Glutamatergic neuron (in vitro differentiated cells): ENCODE data around the gene MX1. TPM values are rescaled to one million over a fixed set of nuclear protein-coding genes. Genes with fewer than 3 reads are reported as not detected.

Experiments used
- DNase-seq: peaks from one replicate; pipeline ENCODE4 v3.0.0; 2022
- H3K27ac Mint-ChIP-seq: one replicate; pipeline ENCODE4 v1.8.0; 2020; ENCODE audit warnings: mild to moderate bottlenecking, mixed read lengths, inconsistent platforms; ENCODE audit not compliant: unreplicated experiment
- H3K27me3 Mint-ChIP-seq: one replicate; pipeline ENCODE4 v1.8.0; 2020; ENCODE audit warnings: mild to moderate bottlenecking, moderate library complexity, mixed read lengths, inconsistent platforms; ENCODE audit not compliant: unreplicated experiment
- H3K36me3 Mint-ChIP-seq: one replicate; pipeline ENCODE4 v1.8.0; 2020; ENCODE audit warnings: mild to moderate bottlenecking, mixed read lengths, inconsistent platforms; ENCODE audit not compliant: unreplicated experiment
- H3K4me1 Mint-ChIP-seq: one replicate; pipeline ENCODE4 v1.8.0; 2020; ENCODE audit warnings: mild to moderate bottlenecking, low read depth, mixed read lengths, inconsistent platforms; ENCODE audit not compliant: unreplicated experiment
- H3K4me3 Mint-ChIP-seq: one replicate; pipeline ENCODE4 v1.8.0; 2020; ENCODE audit warnings: mild to moderate bottlenecking, mixed read lengths, inconsistent platforms; ENCODE audit not compliant: unreplicated experiment
- H3K9me3 Mint-ChIP-seq: one replicate; pipeline ENCODE4 v1.8.0; 2020; ENCODE audit warnings: mild to moderate bottlenecking, moderate library complexity, mixed read lengths, inconsistent platforms; ENCODE audit not compliant: unreplicated experiment
- CTCF ChIP-seq: fragments of 200-600 bp; sonication (generic); IDR thresholded peaks from one replicate; pipeline ENCODE4 v1.5.0; 2021; ENCODE audit not compliant: partially characterized antibody, unreplicated experiment
- total RNA-seq: library from RNA; stranded (reverse); fragmentation: NEBNext Ultra II Directional; extraction: Animal tissue kit (Norgen Biotek cat#: 25700); gene quantifications from one replicate; pipeline ENCODE4 v1.2.1, GENCODE V29; 2021; ENCODE audit not compliant: unreplicated experiment

MX1 gene
- total RNA-seq, 1 donor from 2014 or later = 1.5 TPM

- no peak for DNase-seq
- no peaks in the 10 kb centered on the region for H3K9me3 Mint-ChIP-seq
- no peaks in the 10 kb centered on the region for H3K36me3 Mint-ChIP-seq
- no peak overlapping the region for H3K27ac Mint-ChIP-seq
- H3K4me3 Mint-ChIP-seq = no peak overlapping the region
- TF ChIP-seq CTCF = no peak
- H3K4me1 Mint-ChIP-seq = no peaks in the 10 kb centered on the region
- H3K27me3 Mint-ChIP-seq = no peaks in the 10 kb centered on the region
Measured at GRCh38 chr21:41453198-41453597, 27.2 kb downstream of the MX1 start.

- Mint-ChIP-seq H3K9me3 (no peaks in the 10 kb centered on the region), H3K4me3 (no peak overlapping the region), H3K36me3 (no peaks in the 10 kb centered on the region), H3K27me3 (no peaks in the 10 kb centered on the region), H3K27ac (no peak overlapping the region), H3K4me1 (no peaks in the 10 kb centered on the region)
- TF ChIP-seq CTCF = no peak
- no peak for DNase-seq
Measured at GRCh38 chr21:41453761-41454160, 27.7 kb downstream of the MX1 start.

- no peaks in the 10 kb centered on the region for H3K36me3 Mint-ChIP-seq
- no peak overlapping the region for H3K27ac Mint-ChIP-seq
- DNase-seq = no peak
- H3K27me3 Mint-ChIP-seq = peaks cover 3% of the 10 kb centered on the region
- H3K4me3 Mint-ChIP-seq = no peak overlapping the region
- H3K4me1 Mint-ChIP-seq = no peaks in the 10 kb centered on the region
- peaks cover 5% of the 10 kb centered on the region for H3K9me3 Mint-ChIP-seq
- no peak for TF ChIP-seq CTCF
Measured at GRCh38 chr21:41458121-41458520, 32.1 kb downstream of the MX1 start.

GRCh38 chr21:41458559-41458958 is 32.5 kb downstream of the MX1 start:
- DNase-seq = no peak
- Mint-ChIP-seq H3K4me3 (no peak overlapping the region), H3K27me3 (peaks cover 3% of the 10 kb centered on the region), H3K27ac (no peak overlapping the region), H3K4me1 (no peaks in the 10 kb centered on the region), H3K9me3 (peaks cover 6% of the 10 kb centered on the region), H3K36me3 (peaks cover under 1% of the 10 kb centered on the region)
- TF ChIP-seq CTCF = no peak

- Mint-ChIP-seq H3K4me3 (no peak overlapping the region), H3K27me3 (peaks cover 3% of the 10 kb centered on the region), H3K9me3 (peaks cover 9% of the 10 kb centered on the region), H3K4me1 (no peaks in the 10 kb centered on the region), H3K36me3 (peaks cover 14% of the 10 kb centered on the region), H3K27ac (no peak overlapping the region)
- no peak for DNase-seq
- no peak for TF ChIP-seq CTCF
Measured at GRCh38 chr21:41459884-41460534, 34.0 kb downstream of the MX1 start.
